ENCODE results near the gene IFT80.
A peak's percentile ranks its signal among the peaks of the same experiment; 100 is the strongest.

IFT80 gene

DNA sequence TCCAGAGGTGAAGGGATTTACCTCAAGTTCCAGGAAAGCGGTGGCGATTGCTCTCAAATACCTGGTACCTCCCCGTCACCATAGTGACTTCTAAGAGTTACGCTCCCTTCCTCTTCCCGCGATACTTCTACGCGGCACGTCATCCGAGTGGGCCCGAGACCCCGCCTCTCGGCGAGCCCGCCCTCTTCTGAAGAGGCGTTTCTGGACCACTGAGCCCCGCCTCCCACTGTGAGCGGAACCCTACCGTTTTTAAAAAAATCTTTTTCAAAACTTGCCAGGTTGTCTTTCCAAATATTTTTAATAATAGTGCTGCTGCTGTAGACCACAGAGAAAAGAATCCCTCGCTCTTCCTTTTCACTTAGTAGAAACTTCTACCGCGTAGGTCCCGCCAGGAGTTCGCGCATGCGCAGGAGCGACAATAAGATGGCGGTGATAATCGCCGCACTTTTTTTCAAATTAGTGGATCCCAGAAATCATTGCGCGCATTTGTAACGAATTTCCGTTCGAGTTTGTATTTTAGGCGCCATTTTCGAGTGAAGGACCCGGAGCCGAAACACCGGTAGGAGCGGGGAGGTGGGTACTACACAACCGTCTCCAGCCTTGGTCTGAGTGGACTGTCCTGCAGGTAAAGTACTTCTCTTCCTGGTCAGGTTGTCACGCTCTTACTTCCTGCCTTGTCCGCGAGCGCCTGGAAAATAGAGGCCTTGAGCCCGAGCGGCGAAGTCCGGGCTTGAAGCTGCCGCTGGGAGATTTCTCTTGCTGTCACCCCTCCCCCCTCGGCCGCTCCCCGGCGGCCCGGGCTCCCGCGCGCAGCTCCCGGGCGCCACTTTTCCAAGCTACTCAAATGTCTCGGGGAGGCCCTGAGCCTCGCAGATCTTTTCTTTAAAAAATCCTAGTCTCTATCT is at the start of gene IFT80, which contains the start of gene SMC4:
Gene IFT80 (minus strand): TSS at position 101 of the 905 bp plus-strand sequence. CDS start 14,625 bp downstream, outside the sequence.
Gene SMC4 (plus strand): TSS at position 526 of the 905 bp plus-strand sequence. CDS start 1,177 bp downstream, outside the sequence.
- DNase-seq (ENCODE audit: low read depth in 2 of 2), result peak; percentile 89 to 91

DNA sequence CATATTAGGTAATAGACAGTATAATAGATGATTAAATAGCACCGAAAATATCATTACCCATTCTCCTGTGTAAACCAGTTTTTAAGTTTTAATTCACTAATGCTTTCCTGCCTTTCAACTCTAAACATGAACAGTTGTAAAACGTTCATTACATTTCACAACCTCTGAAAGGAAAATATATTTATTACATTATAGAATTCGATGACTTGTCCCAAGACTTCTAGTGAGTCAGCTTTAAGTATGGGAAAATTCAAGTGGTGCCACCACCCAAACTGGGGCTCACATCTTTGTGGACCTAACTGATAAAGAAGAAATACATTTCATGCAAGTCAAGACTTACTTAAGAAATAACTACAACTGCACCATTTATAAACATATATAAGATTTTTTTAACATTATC is 48.5 kb upstream of the IFT80 start:
- DNase-seq (ENCODE audit: low read depth in 2 of 2), result no peak

DNA sequence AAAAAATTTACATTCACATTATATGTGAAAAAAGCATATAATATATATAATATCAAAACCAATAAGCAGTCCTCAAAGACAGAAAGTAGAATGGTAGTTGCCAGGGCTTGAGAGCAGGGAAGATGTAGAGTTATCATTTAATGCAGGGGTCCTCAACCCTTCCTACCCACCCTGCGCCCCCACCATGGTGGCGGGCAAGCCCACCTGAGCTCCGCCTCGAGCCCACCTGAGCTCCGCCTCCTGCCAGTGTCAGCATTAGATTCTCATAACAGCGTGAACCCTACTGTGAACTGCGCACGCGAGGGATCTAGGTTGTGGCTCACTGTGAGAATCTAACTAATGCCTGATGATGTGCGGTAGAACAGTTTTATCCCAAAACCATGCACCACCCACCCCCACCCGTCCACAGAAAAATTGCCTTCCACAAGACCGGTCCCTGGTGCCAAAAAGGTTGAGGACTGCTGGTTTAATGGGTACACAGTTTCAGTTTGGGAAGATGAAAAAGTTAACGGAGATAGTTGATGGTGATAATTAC is 47.6 kb upstream of the IFT80 start:
- DNase-seq (ENCODE audit: low read depth in 2 of 2), result no peak

DNA sequence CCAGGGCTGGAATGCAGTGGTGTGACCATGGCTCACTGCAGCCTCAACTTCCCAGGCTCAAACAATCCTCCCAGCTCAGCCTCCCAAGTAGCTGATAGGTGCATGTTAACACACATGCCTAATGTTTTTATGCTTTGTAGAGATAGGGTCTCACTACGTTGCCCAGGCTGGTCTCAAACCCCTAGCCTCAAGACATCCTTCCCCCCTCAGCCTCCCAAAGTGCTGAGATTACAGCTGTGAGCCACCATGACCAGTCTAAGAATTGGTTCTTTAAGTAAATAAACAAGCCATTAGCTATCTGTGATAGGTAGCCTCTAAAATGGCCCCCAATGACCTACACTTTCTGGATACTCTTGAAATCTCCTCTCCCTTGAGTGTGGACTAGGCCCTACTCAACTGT is 46.8 kb upstream of the IFT80 start:
- no peak for DNase-seq (ENCODE audit: low read depth in 2 of 2)

DNA sequence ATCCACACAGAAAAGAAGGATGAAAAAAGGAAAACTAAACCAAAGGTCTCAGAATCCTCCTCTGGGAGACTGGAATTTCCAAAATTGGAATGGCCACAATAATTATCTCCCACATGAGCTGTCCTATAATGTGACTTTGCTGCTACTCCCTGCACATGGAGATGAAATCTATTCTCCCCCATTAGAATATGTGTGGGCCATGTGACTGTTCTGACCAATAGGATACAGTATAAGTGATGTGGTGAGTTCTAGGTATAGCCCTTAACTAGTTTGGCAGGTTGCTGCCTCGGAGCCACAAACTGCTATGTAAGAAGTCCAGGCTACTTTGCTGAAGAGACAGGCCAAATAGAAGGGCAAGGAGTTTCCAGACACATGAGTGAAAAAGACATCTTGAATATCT is 45.4 kb upstream of the IFT80 start:
- no peak for DNase-seq (ENCODE audit: low read depth in 2 of 2)

DNA sequence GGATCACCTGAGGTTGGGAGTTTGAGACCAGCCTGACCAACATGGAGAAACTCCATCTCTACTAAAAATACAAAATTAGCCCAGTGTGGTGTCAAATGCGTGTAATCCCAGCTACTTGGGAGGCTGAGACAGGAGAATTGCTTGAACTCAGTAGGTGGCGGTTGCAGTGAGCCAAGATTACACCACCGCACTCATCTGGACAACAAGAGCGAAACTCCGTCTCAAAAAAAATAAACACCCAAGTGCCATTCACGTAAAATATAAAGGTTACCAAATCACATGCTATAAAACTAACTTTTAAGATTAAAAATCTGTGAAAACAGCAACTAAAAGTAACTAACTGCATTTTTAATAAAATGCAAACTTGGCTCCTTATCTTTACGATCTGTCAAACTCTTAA is 41.7 kb upstream of the IFT80 start:
- DNase-seq (ENCODE audit: low read depth in 2 of 2), result no peak

DNA sequence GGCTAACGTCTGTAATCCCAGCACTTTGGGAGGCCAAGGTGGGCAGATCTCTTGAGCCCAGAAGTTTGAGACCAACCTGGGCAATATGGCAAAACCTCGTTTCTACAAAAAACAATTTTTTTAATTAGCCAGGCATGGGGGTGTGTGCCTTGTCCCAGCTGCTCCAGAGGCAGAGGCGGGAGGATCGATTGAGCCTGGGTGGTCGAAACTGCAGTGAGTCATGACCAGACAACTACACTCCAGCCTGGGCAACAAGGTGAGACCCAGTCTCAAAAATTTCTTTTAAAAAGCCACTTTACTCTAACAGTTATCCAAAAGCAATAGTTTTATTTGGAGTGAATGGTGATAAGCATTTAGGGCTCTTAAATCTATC is 38.0 kb upstream of the IFT80 start:
- DNase-seq (ENCODE audit: low read depth in 2 of 2), result no peak

DNA sequence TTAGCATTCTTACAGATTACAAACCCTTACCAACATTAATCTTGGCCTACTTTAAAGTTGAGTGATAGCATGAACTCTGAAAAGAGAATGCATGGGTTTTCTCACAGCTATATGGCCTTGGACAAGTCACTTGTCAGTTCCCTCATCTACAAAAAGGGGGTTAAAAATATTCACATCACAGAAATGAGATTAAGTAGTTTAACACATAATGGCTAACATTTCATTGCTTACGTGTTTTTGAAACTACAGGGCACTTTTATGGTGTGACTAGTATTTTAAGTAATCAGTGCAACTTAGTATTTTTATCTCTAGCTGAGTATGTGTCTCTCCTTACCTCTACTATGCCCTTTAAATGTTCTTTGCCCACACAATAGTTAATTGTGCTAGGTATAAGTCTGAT is 36.7 kb upstream of the IFT80 start:
- no peak for DNase-seq (ENCODE audit: low read depth in 2 of 2)

DNA sequence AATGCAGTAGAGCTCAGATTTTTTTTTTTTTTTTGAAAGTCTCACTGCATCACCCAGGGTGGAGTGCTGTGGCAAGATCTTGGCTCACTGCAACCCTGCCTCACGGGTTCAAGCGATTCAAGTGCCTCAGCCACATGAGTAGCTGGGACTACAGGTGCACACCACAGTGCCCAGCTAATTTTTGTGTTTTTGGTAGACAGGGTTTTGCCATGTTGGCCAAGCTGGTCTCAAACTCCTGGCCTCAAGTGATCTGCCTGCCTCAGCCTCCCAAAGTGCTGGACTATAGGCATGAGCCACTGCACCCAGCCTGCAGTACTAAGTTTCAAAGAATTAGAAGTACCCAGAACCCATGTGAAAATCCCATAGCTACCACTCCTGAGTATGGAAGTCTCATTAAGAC is 36.1 kb upstream of the IFT80 start:
- DNase-seq (ENCODE audit: low read depth in 2 of 2), result no peak

DNA sequence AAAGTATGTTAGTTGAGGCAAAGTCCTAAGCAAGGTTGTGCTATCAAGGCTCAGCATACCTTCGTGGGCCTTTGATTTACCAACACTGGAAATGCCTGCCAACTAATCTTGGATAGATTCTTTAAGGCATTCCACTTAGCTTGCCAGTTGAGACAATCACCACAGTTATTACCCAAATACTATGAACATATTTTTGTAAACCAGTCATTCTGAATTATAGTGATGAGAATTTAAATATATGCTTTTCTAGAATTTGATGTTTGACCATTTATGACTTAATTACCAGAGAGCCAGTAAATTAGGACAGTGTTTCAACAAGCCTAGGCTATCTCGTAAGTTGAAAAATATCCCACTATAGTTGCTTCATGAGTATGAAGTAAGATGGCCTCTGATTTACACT is 35.0 kb upstream of the IFT80 start:
- no peak for DNase-seq (ENCODE audit: low read depth in 2 of 2)

DNA sequence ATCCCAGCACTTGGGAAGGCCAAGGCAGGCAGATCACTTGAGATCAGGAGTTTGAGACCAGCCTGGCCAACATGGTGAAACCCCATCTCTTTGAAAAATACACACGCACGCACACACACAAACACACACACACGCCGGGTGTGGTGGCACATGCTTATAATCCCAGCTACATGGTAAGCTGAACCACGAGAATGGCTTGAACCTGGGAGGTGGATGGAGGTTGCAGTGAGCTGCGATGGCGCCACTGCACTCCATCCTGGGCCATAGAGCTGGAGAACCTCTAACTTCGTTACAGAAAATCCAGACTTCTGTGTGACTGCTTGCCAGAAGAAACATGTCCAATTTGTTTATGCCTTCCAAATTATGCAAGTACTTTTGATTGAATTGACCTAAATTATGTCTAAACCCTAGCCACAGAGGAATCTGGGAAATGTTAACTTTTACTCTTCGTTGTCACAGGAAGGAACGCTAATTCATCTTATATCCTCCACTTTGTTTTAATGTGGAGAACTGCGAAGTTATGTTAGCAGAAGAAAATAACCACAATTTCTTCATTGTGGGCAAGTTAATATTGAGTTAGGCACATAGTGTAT is 28.9 kb upstream of the IFT80 start:
- no peak for DNase-seq (ENCODE audit: low read depth in 2 of 2)

DNA sequence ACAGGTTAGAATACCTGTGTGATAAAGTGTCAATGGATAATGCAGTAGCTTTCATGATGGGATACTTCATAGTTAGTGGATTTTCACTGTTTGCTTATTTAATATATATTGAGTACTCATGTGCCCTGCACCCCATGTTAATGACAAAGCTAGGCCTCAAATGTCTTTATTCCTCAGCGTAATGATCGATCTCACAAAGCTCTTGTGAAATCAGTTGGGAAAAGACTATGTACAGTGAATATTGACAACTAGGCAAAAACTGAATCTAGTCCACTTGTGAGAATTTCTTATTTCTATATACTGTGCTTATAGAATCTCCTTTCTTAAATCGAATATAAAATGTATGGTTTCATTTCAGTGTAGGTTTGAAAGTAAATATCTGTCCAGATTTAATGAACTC is 18.3 kb upstream of the IFT80 start:
- DNase-seq (ENCODE audit: low read depth in 2 of 2), result no peak

DNA sequence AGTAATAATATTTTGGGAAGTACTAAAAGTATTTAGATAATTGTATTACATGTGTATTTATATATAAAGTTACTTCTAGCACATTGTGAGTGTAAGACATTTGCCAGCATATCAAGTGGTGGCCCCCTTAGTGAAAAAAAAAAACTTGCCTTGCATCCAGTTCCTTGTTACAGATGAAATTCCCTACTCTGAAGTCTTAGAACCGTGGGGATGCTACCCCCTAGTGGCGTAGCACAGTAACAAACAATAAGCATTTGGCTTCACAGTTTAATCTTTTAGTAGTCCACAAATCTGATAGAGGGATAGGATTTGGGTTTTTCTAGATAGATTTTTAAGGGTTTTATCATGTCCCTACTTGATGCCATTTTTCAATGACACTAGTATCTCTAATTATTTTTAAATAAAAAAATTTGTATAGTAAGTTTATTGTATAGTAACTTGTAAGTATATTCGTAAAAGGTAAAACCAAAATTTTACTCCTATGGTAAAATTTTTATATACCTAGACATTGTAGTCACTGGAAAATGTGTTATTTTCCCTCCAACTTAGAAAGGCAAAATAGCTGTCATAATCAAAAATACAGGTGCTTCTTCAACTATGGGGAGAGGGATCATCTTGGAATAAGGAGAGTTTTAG is 14.7 kb upstream of the IFT80 start:
- DNase-seq (ENCODE audit: low read depth in 2 of 2), result peak; percentile 25 to 41

DNA sequence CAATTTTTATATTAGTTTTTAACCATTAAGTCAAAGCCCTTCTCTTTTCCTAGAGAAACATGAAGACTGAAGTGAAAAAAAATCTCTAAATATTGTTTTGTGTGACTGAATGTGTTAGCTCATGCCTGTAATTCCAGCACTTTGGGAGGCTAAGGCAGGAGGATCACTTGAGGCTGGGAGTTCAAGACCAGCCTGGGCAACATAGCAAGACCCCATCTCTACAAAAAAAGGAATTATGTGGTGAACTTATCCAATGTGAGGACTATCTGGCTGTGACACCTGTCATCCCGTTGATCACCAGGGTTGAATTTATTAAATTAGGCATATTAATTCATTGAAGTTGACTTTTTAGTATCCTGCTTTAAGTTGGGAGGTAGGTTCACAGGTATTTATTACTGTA is 13.5 kb upstream of the IFT80 start:
- no peak for DNase-seq (ENCODE audit: low read depth in 2 of 2)

DNA sequence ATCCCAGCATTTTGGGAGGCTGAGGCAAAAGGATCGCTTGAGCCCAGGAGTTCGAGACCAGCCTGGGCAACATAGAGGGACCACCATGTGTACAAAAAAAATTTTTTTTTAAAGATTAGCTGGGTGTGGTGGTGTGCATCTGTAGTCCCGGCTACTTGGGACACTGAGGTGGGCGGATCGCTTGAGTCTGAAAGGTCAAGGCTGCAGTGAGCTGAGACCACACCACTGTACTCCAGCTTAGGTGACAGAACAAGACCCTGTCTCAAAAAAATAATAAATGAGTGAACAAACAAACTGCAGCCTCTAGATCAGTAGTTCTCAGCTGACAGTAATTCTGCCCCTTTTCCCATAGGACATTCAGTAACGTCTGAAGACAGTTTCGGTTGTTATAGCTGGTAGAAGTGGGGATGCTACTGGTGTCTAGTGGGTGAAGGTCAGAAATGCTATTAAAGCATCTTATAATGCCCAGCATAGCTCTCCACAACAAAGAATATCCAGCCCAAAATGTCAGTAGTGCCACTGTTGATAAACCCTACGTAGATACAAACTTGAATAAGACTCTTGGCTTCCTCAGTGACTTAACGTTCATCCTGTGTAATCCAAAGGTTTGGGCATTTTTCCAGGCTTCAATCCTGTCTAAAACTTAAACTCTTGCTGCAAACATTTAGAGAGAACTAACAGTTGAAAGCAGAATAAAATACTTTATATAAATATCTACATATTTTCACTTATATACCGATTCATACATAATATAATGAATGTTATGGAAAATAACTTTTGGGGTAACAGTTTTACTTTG is 11.0 kb upstream of the IFT80 start:
- no peak for DNase-seq (ENCODE audit: low read depth in 2 of 2)

DNA sequence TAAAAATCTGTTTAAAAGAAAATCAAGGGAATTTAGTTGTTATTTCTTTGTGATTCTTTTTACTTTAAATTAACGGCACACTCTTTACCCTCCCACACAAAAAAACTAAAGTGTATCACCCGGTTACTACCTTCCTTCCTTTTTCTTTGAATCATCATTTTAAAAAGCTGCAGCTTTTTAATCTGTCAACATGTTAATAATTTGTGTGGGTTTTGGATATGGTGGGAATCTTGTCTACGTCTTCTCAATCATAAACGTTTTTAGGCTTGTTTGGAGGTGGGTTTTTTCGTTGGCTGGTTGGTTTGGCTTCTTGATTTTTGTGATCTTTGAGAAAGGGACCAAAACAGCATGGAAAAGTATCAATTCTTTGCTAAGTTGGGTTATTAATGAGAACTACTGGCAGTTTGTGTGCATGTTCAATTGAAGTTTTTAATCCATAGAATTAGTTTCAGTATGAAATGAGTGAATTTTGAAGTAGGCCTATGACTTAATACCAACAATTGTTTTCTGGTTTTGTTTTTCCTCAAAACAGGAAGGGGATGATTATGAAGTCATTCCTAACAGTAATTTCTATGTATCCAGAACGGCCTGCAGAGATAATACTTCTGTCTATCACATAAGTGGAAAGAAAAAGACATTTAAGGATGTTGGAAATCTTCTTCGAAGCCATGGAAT is 4.9 kb upstream of the IFT80 start:
- DNase-seq (ENCODE audit: low read depth in 2 of 2), result no peak

DNA sequence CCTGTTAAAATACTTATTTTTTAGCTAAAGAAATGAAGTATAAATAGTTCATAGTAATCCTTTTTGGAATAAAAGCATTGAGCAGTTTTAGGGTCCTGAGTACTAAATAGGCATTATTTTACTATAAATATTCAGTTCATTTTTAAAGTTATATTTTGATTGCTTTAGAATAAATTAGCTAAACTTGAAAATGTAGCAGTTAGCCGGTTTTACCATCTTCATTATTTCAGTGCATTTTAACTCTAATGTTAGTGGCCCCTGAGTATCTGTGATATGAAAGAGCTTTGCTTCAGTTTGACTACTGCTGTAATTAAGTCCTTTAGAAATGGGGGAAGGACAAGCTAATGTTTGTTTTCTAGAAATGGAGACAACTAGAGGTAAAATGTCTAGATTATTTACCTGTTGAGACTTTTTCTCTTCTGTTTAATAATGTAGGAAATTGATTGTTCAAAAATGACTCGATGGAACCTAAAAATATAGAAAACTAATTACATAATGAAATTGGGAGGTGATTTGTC is 4.1 kb upstream of the IFT80 start:
- DNase-seq (ENCODE audit: low read depth in 2 of 2), result no peak

DNA sequence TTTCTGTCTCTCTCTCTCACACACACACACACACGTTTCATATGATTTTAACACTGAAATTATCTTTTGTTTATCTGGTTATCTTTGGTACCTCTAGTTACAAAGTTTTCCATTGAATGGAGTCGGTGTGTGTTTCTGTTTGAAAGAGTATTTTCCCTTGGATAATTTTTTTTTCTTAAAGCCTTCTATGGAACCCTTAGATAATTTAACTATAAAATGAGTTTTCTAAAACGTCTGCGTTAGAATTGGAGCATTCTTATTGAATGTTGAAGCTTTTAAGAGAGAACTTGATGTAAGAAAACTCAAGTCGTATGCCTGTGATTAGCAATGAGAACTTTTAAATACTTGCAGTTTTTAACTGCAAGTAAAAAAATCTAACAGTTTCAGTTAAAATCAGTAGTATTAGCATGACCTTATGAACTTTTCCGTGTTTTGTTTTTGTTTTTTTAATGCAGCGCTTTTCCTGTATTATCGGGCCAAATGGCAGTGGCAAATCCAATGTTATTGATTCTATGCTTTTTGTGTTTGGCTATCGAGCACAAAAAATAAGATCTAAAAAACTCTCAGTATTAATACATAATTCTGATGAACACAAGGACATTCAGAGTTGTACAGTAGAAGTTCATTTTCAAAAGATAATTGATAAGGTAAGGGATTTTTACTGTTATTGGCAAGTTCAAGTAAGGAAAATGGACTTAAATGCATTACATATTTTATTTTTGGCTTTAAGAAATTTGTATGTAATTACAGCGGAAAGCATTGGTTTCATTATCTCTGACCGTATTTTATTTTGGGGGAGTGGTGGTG is 3.4 kb upstream of the IFT80 start:
- DNase-seq (ENCODE audit: low read depth in 2 of 2), result no peak

DNA sequence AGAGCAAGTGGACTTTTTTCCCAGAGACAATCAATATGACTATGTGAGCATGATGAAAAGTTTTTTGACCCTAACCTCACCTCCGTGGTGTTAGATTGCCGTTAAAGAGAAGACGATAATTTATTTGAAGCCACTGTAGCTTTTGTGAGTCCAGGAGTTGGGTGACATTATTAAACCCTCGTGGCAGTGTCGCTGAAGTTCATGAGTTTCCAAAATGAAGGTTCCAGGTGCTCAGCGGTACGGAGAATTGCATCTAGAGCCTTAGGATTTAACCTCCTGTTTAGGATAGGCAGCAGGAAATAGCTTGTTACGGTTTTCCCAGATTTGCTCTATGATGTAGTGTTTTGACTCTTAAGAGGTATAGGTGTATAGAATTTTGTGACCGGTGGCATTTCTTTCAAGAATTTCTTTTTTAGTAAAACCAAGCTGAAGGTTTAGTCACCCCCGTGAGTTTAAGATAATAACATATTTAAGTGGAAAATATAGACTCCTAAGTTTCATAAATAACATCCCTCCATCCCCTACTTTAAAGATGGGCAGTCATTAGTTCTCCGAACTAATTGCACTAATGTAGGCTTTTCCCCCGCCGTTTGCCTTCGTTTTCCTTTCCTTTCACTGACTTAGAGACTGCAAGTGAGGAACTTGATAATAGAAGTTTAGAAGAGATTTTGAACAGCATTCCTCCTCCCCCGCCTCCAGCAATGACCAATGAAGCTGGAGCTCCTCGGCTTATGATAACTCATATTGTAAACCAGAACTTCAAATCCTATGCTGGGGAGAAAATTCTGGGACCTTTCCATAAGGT is 2.5 kb upstream of the IFT80 start:
- no peak for DNase-seq (ENCODE audit: low read depth in 2 of 2)

Measured in stimulated activated CD8-positive, alpha-beta memory T cell treated with anti-CD3 and anti-CD28 coated beads, Interleukin-15, amount 100 ng/mL, for 48 hours (primary cell).